Measurements from ENCODE around the gene DUSP9. TPM values are rescaled to one million over a fixed set of nuclear protein-coding genes. Genes with fewer than 3 reads are reported as not detected.

Gene DUSP9
- total RNA-seq, 1 donor, result not detected

- TF ChIP-seq CTCF (IDR thresholded peaks at IDR 0.05; ENCODE audit: insufficient read depth, low read depth, low read length), result peak; percentile 37
- no peak overlapping the region for H3K4me3 ChIP-seq (ENCODE audit: low read depth, low read length)
- no peak for DNase-seq (ENCODE audit: low read depth)
Observed at GRCh38 chrX:153635788-153636668, 11.0 kb upstream of the DUSP9 start.

DNA sequence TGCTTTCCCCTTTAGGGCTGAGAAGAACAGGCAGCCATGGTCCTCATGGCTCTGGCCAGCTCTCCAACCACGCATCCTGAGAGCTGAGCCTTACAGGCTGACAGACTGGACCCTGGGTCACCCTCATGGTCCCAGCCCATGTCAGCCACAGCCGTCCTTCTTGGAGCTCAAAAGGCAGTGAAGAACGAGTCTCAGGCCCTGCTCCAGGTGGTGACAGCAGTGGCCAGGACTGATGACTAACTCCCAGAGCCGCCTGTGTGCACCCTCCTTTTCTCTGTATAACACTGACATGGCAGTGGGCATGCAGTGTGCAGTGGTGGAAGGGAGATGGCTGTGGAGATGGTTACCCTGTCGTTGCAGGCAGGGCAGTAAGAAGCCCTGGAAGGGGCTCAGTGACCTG, 10.3 kb upstream of the DUSP9 start:
- no peak overlapping the region for H3K4me3 ChIP-seq (ENCODE audit: low read depth, low read length)
- DNase-seq (ENCODE audit: low read depth), result no peak
- no peak for TF ChIP-seq CTCF (IDR thresholded peaks at IDR 0.05; ENCODE audit: insufficient read depth, low read depth, low read length)

GRCh38 chrX:153637121-153638040, 9.6 kb upstream of the DUSP9 start:
- no peak for DNase-seq (ENCODE audit: low read depth)
- no peak for TF ChIP-seq CTCF (IDR thresholded peaks at IDR 0.05; ENCODE audit: insufficient read depth, low read depth, low read length)
- no peak overlapping the region for H3K4me3 ChIP-seq (ENCODE audit: low read depth, low read length)

DNA sequence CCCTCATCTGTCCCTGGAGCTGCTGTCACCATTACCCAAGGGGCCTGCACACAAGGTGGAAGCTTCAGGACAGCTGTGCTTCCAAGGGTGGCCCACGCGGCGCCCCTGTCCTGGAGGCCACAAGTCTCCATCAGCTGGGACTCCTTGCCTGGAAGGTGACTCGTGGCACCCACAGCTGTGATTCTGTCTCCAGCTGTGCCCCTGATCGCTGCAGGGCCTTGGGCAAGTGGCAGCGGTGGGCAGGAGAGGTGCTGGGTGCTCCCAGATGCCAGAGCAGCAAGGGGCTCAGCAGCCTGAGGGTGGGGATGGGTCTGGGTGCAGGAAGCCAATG, 9.0 kb upstream of the DUSP9 start:
- H3K4me3 ChIP-seq (ENCODE audit: low read depth, low read length), result no peak overlapping the region
- DNase-seq (ENCODE audit: low read depth), result no peak
- no peak for TF ChIP-seq CTCF (IDR thresholded peaks at IDR 0.05; ENCODE audit: insufficient read depth, low read depth, low read length)

- no peak overlapping the region for H3K4me3 ChIP-seq (ENCODE audit: low read depth, low read length)
- no peak for TF ChIP-seq CTCF (IDR thresholded peaks at IDR 0.05; ENCODE audit: insufficient read depth, low read depth, low read length)
- no peak for DNase-seq (ENCODE audit: low read depth)
Observed at GRCh38 chrX:153638436-153639176, 8.4 kb upstream of the DUSP9 start.

- DNase-seq (ENCODE audit: low read depth), result no peak
- no peak overlapping the region for H3K4me3 ChIP-seq (ENCODE audit: low read depth, low read length)
- TF ChIP-seq CTCF (IDR thresholded peaks at IDR 0.05; ENCODE audit: insufficient read depth, low read depth, low read length), result no peak
Observed at GRCh38 chrX:153639177-153640044, 7.6 kb upstream of the DUSP9 start.
